GM19328 (cell line): Measurements from ENCODE around the gene ZCCHC17.

Experiments used
- ATAC-seq: cut with Tn5 transposase; IDR thresholded peaks from one replicate; pipeline ENCODE4 v1.9.1; 2021; ENCODE audit warnings: mild to moderate bottlenecking, moderate library complexity; ENCODE audit not compliant: unreplicated experiment

ZCCHC17 gene

DNA sequence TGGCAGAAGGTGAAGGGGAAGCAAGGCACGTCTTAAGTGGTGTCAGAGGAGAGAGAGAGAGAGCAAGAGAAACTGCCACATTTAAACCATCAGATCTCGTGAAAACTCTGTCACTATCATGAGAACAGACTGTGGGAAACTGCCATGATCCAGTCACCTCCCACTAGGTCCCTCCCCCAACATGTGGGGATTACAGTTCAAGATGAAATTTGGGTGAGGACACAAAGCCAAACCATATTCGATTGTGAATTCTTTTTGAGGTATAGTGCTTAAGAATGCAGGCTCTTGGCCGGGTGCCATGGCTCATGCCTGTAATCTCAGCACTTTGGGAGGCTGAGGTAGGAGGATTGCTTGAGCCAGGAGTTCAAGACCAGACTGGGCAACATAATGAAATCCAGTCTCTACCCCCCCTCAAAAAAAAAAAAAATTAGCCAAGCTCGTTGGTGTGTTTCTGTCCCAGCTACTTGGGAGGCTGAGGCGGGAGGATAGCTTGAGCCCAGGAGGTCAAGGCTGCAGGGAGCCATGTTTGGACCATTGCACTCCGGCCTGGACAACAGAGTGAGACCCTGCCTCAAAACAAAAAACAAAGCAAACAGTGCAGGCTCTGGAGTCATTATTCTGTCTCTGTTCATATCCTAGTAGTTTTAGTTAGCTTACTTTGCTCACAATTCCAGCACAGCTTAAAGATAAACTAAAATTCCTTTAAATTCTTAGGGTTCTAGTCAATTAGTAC, 6.0 kb downstream of the ZCCHC17 start:
- no peak for ATAC-seq

DNA sequence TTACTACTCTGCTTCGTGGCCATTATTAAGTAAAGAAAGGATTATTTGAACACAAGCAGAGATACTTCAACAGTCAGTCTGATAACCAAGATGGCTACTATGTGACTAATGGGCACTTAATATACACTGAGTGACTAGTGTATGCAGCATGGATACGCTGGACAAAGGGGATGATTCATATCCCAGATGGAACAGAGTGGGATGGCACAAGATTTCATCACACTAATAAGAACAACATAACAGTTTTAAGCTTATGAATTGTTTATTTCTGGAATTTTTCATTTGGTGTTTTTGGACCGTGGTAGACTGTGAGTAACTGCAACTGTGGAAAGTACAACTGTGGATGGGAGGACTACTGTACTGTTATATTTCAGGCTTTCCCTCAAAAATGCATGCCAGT, 9.4 kb downstream of the ZCCHC17 start:
- ATAC-seq: no peak

DNA sequence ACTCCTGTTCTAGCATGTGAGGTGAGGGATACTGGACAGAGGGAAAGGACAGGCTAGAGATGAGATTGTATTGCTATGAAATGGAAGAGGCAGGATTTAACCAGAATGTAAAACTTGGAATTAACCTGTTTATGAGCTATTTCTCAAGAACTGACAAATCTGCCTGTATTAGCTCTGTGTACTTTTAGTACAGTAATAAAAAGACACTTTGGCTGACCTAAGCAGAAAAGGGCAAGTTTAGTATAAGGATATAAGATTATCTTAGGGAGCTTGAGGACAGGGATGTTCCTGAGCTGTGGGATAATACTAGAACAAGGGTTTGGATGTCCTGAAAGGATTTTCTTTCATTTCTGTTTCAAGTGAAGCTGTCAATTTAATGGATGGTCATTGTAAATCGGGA, 11.2 kb downstream of the ZCCHC17 start:
- no peak for ATAC-seq

GRCh38 chr1:31310198-31310597, 13.4 kb downstream of the ZCCHC17 start:
- no peak for ATAC-seq

DNA sequence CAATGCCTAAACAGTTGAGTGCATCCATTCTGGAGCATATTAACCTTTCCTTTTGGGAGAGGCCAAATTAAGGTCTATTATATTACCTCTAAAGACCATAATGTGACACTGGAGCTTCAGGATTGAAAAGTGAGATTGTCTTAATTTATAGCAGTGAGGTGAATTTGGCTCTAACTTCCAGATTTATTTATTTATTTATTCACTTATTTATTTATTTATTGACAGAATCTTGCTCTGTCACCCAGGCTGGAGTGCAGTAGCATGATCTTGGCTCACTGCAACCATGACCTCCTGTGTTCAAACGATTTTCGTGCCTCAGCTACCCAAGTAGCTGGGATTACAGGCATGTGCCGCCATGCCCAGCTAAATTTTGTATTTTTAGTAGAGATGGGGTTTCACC, 19.1 kb downstream of the ZCCHC17 start:
- no peak for ATAC-seq

GRCh38 chr1:31318146-31318545, 21.3 kb downstream of the ZCCHC17 start:
- ATAC-seq: no peak

- ATAC-seq: no peak
Measured at GRCh38 chr1:31324093-31324492, 27.3 kb downstream of the ZCCHC17 start.

GRCh38 chr1:31324992-31325391, 28.2 kb downstream of the ZCCHC17 start:
- no peak for ATAC-seq

DNA sequence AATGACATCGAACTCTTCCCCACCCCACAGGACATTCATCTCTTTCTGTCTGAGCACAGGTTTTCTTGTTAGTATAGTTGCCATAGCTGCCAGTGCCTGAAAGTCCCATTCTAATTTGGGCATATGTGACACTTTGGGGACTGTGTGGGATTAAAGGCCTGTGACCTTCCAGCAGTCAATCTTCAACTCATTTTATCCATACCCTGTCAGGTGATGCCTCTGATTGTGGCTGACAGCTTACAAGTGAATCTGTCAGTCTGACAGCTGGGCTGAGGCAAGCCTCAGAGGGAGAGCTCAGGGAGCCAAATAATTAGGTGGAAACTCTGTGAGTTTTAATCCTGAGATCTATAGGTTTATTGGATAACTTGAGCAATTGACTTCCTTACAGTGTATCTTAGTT, 29.6 kb downstream of the ZCCHC17 start:
- no peak for ATAC-seq

GRCh38 chr1:31327381-31327780, 30.5 kb downstream of the ZCCHC17 start:
- ATAC-seq: no peak

- ATAC-seq: no peak
Measured at GRCh38 chr1:31335007-31335406, 38.2 kb downstream of the ZCCHC17 start.

GRCh38 chr1:31336687-31337467, 40.0 kb downstream of the ZCCHC17 start:
- ATAC-seq: no peak

DNA sequence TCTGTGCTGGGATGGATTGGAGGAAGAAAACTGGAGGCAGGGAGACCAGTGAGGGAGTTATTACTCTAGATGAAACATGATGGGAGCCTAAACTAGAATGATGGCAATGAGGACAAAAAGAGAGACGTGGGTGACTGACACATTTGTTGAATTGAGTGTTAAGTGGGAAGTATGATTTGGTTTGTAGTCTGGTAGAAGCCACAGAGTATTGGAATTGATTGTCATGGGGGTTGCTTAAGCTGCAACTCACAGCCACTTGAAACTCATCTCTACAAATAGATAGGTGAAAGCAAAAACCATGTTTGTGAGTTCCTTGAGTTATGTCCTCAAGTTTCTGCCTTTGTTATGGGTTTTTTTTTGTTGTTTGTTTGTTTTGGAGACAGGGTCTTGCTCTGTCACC, 47.7 kb downstream of the ZCCHC17 start:
- ATAC-seq: no peak

- no peak for ATAC-seq
Measured at GRCh38 chr1:31345635-31346034, 48.8 kb downstream of the ZCCHC17 start.

DNA sequence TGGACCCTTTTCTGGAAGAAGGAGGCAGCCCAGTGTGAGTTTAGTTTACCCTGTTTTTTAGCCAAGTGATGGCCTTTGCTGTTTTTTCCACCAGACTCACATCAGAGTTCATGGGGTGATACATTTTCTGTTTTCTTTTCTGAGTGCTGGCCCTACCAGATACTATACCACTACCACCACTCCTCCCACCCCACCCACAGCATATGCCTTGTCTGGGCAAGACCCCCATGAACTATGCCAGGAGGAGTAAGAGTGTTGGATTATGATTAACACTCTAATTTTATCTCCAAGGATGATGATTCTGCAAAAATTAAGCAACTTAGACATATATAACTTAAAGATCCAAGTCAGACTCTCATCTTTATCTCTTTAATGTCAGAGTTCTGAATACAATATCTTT, 50.0 kb downstream of the ZCCHC17 start:
- no peak for ATAC-seq

- ATAC-seq: no peak
Measured at GRCh38 chr1:31348449-31348848, 51.6 kb downstream of the ZCCHC17 start.

- no peak for ATAC-seq
Measured at GRCh38 chr1:31354283-31354682, 57.5 kb downstream of the ZCCHC17 start.

DNA sequence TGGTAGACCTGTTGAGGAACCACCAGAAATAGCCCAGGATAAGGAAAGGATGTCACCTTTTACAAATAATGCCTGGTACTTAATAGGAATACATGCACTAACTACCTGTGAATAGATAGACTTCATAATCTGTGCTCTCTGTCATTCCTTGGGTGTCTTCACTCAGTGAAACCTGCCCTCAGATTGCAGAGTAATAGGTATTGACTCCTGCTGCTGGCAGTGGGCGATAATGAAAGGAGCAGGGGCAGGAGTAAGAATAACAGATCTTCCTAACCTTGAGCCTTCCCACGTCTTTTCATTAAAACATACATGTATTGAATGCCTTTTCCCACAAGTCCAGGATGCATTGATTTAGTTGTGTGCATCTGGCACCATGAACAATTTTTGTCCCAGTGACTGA, 59.6 kb downstream of the ZCCHC17 start:
- ATAC-seq: no peak

- no peak for ATAC-seq
Measured at GRCh38 chr1:31361607-31362006, 64.8 kb downstream of the ZCCHC17 start.

GRCh38 chr1:31362032-31362431, 65.2 kb downstream of the ZCCHC17 start:
- ATAC-seq: no peak

- ATAC-seq: no peak
Measured at GRCh38 chr1:31364561-31365250, 67.9 kb downstream of the ZCCHC17 start.

- ATAC-seq: no peak
Measured at GRCh38 chr1:31366796-31367195, 70.0 kb downstream of the ZCCHC17 start.
